Endothelial cell of umbilical vein (primary cell): Measurements from ENCODE around the gene TMEM182.

Experiments
- CTCF ChIP-seq, 2 donors: IDR thresholded peaks; 1 replicate in 1 of 2; 2 replicates in 1 of 2; pipeline ENCODE4 v1.5.1; 2011; ENCODE audit warnings: low read length in 2 of 2, mild to moderate bottlenecking in 2 of 2, moderate library complexity in 2 of 2, control low read depth in 1 of 2, inconsistent platforms in 1 of 2, low read depth in 1 of 2; ENCODE audit not compliant: insufficient read depth in 1 of 2; ENCODE audit errors: extremely low read depth in 1 of 2
- EZH2 ChIP-seq: IDR thresholded peaks from 2 replicates; pipeline ENCODE4 v1.6.1; 2012; ENCODE audit warnings: borderline replicate concordance, low read depth, mild to moderate bottlenecking, moderate library complexity, low read length, inconsistent platforms; ENCODE audit not compliant: severe bottlenecking
- JUN ChIP-seq: IDR thresholded peaks from 2 replicates; pipeline ENCODE4 v1.6.1; 2011; ENCODE audit warnings: borderline replicate concordance, low read depth; ENCODE audit not compliant: insufficient read length, insufficient read depth
- MYC ChIP-seq: IDR thresholded peaks from one replicate; pipeline ENCODE4 v1.6.1; 2011; ENCODE audit warnings: mild to moderate bottlenecking, low read depth, low read length
- POLR2A ChIP-seq: IDR thresholded peaks from 2 replicates; pipeline ENCODE4 v1.6.1; 2012; ENCODE audit warnings: low read depth, mild to moderate bottlenecking, control low read depth, low read length
- POLR2AphosphoS5 ChIP-seq: IDR thresholded peaks from 2 replicates; pipeline ENCODE4 v1.6.1; 2012; ENCODE audit warnings: low read depth, mild to moderate bottlenecking, control low read depth, low read length, moderate library complexity; ENCODE audit not compliant: insufficient read depth
- TF ChIP-seq, protein P1 (sequence below): IDR thresholded peaks from 2 replicates; pipeline ENCODE4 v1.6.1; 2011; ENCODE audit not compliant: insufficient read depth, insufficient read length

GRCh38 chr2:102788216-102788884 is 26.5 kb downstream of the TMEM182 start:
- TF ChIP-seq CTCF (IDR thresholded peaks at IDR 0.05; ENCODE audit: extremely low read depth in 1 of 2, insufficient read depth in 1 of 2, low read depth in 1 of 2, low read length in 2 of 2) (no peak), POLR2A (no peak), POLR2AphosphoS5 (no peak), EZH2 (no peak), MYC (no peak), JUN (no peak)
- TF ChIP-seq, protein P1, sequence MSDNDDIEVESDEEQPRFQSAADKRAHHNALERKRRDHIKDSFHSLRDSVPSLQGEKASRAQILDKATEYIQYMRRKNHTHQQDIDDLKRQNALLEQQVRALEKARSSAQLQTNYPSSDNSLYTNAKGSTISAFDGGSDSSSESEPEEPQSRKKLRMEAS: no peak
